ENCODE results near the gene GPATCH11. TPM values are rescaled to one million over a fixed set of nuclear protein-coding genes. Genes with fewer than 3 reads are reported as not detected.

The GPATCH11 gene
- total RNA-seq, 1 donor from 2014 or later = 20.9 TPM

GRCh38 chr2:37109523-37109922 lies 25.2 kb downstream of the GPATCH11 start:
- no peak for DNase-seq

- DNase-seq = no peak
Measured at GRCh38 chr2:37110306-37111212, 26.2 kb downstream of the GPATCH11 start.

- no peak for DNase-seq
Measured at GRCh38 chr2:37111958-37112357, 27.6 kb downstream of the GPATCH11 start.

DNA sequence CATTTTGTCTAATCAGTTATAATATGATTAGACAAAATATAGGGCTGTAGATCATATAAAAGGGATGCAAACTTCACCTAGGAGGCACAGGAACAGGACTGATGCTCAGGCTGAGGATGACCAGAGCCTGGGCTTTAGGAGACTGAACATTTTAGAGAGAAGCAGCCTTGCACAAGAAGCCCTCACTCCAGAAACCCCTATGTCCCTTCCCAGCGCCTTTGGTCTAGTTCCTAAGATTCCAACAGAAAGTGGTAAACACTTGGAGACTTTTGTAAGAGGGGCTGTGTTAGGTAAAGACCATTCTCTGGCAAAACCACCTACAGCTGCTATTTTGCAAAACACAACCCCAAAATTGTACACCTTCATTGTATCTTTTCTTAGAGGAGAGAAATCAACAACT lies 33.2 kb downstream of the GPATCH11 start:
- DNase-seq = no peak

DNA sequence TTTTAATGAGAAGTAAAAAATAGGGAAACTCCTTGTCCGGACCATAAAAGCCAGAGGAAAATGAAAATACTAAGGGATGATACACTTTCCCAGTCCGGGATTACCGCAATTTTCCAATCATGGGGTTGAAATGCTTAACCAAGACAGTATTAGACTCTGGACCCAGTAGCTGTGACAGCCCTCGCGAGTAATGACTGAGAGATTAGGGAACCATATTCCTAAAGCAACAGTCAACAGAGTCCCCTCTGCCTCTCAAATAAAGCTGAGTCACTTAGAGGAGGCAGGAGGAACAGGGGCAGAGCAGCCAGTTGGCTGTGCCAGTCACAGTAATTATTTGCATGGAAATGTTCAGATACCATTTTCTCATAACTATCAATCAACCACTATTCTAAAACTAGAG lies 34.8 kb downstream of the GPATCH11 start:
- DNase-seq = no peak

DNA sequence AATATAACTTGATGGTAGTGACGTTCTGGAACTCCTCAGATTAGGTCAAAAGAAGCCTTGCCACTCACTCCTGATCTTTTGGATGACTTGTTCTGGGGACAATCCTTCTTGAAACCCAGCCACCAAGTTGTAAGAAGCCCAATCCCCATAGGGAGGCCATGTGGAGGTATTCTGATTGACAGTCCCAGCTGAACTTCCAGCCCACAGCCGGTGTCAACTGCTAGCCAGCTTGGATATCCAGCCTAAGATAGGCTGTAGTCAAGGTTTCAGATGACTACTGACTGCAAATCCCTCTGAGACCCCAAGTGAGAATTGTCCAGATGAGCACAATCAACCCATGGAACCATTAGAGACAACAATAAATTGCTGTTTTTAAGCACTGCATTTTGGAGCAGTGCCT lies 41.1 kb downstream of the GPATCH11 start:
- no peak for DNase-seq

DNA sequence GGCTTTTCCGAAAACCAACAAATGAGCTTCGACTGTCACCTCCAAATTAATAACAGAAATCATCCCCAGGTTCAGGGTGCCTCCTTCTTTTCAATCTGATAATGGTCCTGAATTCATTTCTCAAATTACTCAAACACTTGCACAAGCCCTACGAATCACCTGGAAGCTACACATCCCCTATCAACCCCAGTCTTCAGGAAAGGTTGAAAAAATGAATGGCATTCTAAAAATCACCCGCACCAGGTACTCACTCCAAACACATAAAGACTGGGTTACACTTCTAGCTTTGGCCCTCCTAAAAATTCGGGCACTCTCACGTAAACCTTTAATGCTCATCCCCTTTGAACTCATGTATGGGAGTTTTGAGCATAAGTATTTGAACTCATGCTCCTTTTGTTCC lies 48.6 kb downstream of the GPATCH11 start:
- DNase-seq = no peak

- DNase-seq = no peak
Measured at GRCh38 chr2:37142546-37142945, 58.2 kb downstream of the GPATCH11 start.

DNA sequence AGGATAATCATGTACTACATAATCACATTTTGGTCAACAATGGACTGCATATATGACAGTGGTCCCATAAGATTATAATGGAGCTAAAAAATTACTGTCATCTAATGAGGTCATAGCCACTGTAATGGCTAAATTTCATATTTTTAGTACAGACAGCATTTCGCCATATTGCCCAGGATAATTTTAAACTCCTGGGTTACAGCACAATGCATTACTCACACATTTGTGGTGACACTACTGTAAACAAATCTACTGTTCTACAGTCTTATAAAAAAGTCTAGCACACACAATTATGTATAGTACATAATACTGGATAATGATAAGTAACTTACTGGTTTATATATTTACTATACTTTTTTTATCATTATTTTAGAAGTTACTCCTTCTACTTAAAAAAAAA lies 59.7 kb downstream of the GPATCH11 start:
- DNase-seq = no peak

GRCh38 chr2:37146062-37146461 lies 61.7 kb downstream of the GPATCH11 start:
- no peak for DNase-seq

- DNase-seq = no peak
Measured at GRCh38 chr2:37148325-37148724, 64.0 kb downstream of the GPATCH11 start.

Other genes starting within 250 kb of the GPATCH11 start
- 30.9 TPM for gene STRN, start 118.0 kb upstream of the GPATCH11 start, total RNA-seq
- gene HEATR5B, start 146 bp upstream of the GPATCH11 start, total RNA-seq = 126 TPM
- gene EIF2AK2, start 72.5 kb downstream of the GPATCH11 start, total RNA-seq = 48.7 TPM
- not detected for gene SULT6B1, start 104.2 kb downstream of the GPATCH11 start, total RNA-seq
- 24.5 TPM for gene CEBPZOS, start 112.0 kb downstream of the GPATCH11 start, total RNA-seq
- 65.0 TPM for gene CEBPZ, start 147.1 kb downstream of the GPATCH11 start, total RNA-seq
- 36.2 TPM for gene NDUFAF7, start 147.1 kb downstream of the GPATCH11 start, total RNA-seq
- gene PRKD3, start 240.3 kb downstream of the GPATCH11 start, total RNA-seq = 29.9 TPM